GM23338 (cell line): Measurements from ENCODE around the gene ERAP2.

Experiments used
- CREB1 ChIP-seq: fragments of 250-450 bp; sonication (Bioruptor Pico); IDR thresholded peaks from 2 replicates; pipeline ENCODE4 v1.5.0; 2020; ENCODE audit warnings: low read depth, mild to moderate bottlenecking, moderate library complexity
- CTCF ChIP-seq, 2 experiments: fragments of 200-600 bp in 1 of 2; sonication (generic) in 1 of 2; conservative IDR thresholded peaks; 2 replicates each; pipeline versions ENCODE4 v1.5.1 to v1.6.1; 2016 to 2017; ENCODE audit warnings: antibody characterized with exemption in 2 of 2, low read depth in 2 of 2, mild to moderate bottlenecking in 2 of 2, moderate library complexity in 1 of 2
- EZH2 ChIP-seq: fragments of 200-600 bp; sonication (generic); IDR thresholded peaks from one replicate; pipeline ENCODE4 v1.8.0; 2017; ENCODE audit warnings: antibody characterized with exemption, mild to moderate bottlenecking, low read depth; ENCODE audit not compliant: unreplicated experiment
- EZH2phosphoT487 ChIP-seq: fragments of 200-600 bp; sonication (generic); IDR thresholded peaks from one replicate; pipeline ENCODE4 v1.8.1; 2018; ENCODE audit warnings: antibody characterized with exemption; ENCODE audit not compliant: unreplicated experiment
- POLR2AphosphoS5 ChIP-seq: IDR thresholded peaks from 2 replicates; pipeline ENCODE4 v1.6.1; 2016; ENCODE audit warnings: antibody characterized with exemption, low read depth
- REST ChIP-seq: IDR thresholded peaks from one replicate; pipeline ENCODE4 v1.6.1; 2018; ENCODE audit warnings: antibody characterized with exemption; ENCODE audit not compliant: unreplicated experiment

- no peak for TF ChIP-seq CTCF (conservative IDR thresholded peaks at IDR 0.05; ENCODE audit: low read depth in 2 of 2)
- no peak for TF ChIP-seq REST
- no peak for TF ChIP-seq EZH2
- TF ChIP-seq POLR2AphosphoS5: no peak
- TF ChIP-seq EZH2phosphoT487: no peak
- no peak for TF ChIP-seq CREB1 (CRISPR knock-in tag)
These were observed 91.1 kb downstream of the ERAP2 start for GRCh38 chr5:96967400-96967799.
